ENCODE data around the gene ADSS1. TPM values are rescaled to one million over a fixed set of nuclear protein-coding genes. Genes with fewer than 3 reads are reported as not detected.

The ADSS1 gene
- total and polyA plus RNA-seq, 4 donors: 1.8 to 18.8 (median 12.2) TPM

- peak overlapping the region in 1 of 2 donors; percentile 7 for H3K9ac ChIP-seq (ENCODE audit: low read depth in 1 of 2, low read length in 2 of 2)
- TF ChIP-seq, protein P1, sequence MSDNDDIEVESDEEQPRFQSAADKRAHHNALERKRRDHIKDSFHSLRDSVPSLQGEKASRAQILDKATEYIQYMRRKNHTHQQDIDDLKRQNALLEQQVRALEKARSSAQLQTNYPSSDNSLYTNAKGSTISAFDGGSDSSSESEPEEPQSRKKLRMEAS (IDR thresholded peaks at IDR 0.05): no peak
- peak; percentile 32 for TF ChIP-seq NR2F2 (IDR thresholded peaks at IDR 0.05)
- H3K4me1 ChIP-seq (ENCODE audit: control insufficient read depth in 4 of 4, insufficient read depth in 4 of 4, low read length in 3 of 4): peaks cover 33 to 91% (median 66%) of the 10 kb centered on the region in 4 donors
- H3K36me3 ChIP-seq (ENCODE audit: control insufficient read depth in 4 of 4, insufficient read depth in 3 of 4, low read depth in 1 of 4, low read length in 3 of 4): peaks cover 0 to 2% (median 0%) of the 10 kb centered on the region in 4 donors
- WGBS: 57% methylated on average over 19 of the region's 19 CpGs
- H3K9me3 ChIP-seq (ENCODE audit: control insufficient read depth in 4 of 4, low read length in 3 of 4): no peaks in the 10 kb centered on the region
- H3K27ac ChIP-seq (ENCODE audit: low read depth in 1 of 2, low read length in 2 of 2): peak overlapping the region; percentile 51 to 74
- H3K4me3 ChIP-seq (ENCODE audit: low read depth in 1 of 3, low read length in 3 of 3): no peak overlapping the region
- no peak for DNase-seq (ENCODE audit: low spot score)
- no peaks in the 10 kb centered on the region for H3K27me3 ChIP-seq (ENCODE audit: control insufficient read depth in 4 of 4, insufficient read depth in 4 of 4, low read length in 3 of 4)
Measured at GRCh38 chr14:104694991-104695659, 28.9 kb upstream of the ADSS1 start.

DNA sequence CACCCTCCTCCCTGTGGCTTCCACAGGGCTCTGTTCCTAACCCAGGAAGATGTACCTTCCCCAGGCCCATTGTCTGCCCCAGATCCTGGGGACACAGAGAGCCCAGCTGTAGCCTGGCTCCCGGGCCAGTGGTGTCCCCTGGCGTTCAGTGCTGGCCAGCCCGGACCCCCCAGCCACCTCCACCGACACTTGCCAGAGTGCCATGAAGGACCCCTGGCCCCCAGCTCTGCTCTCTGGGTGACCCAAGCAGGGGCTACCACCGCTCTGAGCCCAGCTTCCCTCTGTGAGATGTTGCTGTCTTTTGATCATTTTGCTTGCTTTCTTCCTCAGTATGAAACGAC is 28.4 kb upstream of the ADSS1 start:
- no peaks in the 10 kb centered on the region for H3K9me3 ChIP-seq (ENCODE audit: control insufficient read depth in 4 of 4, low read length in 3 of 4)
- no peak for DNase-seq (ENCODE audit: low spot score)

More for the DNA sequence above, 28.4 kb upstream of the ADSS1 start:
- Histone ChIP-seq H3K4me1 (ENCODE audit: control insufficient read depth in 4 of 4, insufficient read depth in 4 of 4, low read length in 3 of 4) (peaks cover 33 to 86% (median 62%) of the 10 kb centered on the region in 4 donors), H3K27ac (ENCODE audit: low read depth in 1 of 2, low read length in 2 of 2) (no peak overlapping the region), H3K36me3 (ENCODE audit: control insufficient read depth in 4 of 4, insufficient read depth in 3 of 4, low read depth in 1 of 4, low read length in 3 of 4) (peaks cover 0 to 2% (median 0%) of the 10 kb centered on the region in 4 donors), H3K9ac (ENCODE audit: low read depth in 1 of 2, low read length in 2 of 2) (no peak overlapping the region), H3K27me3 (ENCODE audit: control insufficient read depth in 4 of 4, insufficient read depth in 4 of 4, low read length in 3 of 4) (no peaks in the 10 kb centered on the region), H3K4me3 (ENCODE audit: low read depth in 1 of 3, low read length in 3 of 3) (no peak overlapping the region)
- TF ChIP-seq TAF1 (conservative IDR thresholded peaks at IDR 0.05) (no peak), YY1 (IDR thresholded peaks at IDR 0.05) (no peak), FOXA2 (IDR thresholded peaks at IDR 0.05) (no peak), HNF4A (conservative IDR thresholded peaks at IDR 0.05) (no peak), ZBTB33 (IDR thresholded peaks at IDR 0.05) (no peak), HNF4G (IDR thresholded peaks at IDR 0.05) (no peak), FOXA1 (IDR thresholded peaks at IDR 0.05) (no peak), JUND (IDR thresholded peaks at IDR 0.05) (no peak), RAD21 (IDR thresholded peaks at IDR 0.05) (no peak), RXRA (IDR thresholded peaks at IDR 0.05) (no peak), SP1 (IDR thresholded peaks at IDR 0.05) (no peak), REST (IDR thresholded peaks at IDR 0.05) (no peak)
- TF ChIP-seq, protein P1 (IDR thresholded peaks at IDR 0.05): no peak
- TF ChIP-seq, protein P2, sequence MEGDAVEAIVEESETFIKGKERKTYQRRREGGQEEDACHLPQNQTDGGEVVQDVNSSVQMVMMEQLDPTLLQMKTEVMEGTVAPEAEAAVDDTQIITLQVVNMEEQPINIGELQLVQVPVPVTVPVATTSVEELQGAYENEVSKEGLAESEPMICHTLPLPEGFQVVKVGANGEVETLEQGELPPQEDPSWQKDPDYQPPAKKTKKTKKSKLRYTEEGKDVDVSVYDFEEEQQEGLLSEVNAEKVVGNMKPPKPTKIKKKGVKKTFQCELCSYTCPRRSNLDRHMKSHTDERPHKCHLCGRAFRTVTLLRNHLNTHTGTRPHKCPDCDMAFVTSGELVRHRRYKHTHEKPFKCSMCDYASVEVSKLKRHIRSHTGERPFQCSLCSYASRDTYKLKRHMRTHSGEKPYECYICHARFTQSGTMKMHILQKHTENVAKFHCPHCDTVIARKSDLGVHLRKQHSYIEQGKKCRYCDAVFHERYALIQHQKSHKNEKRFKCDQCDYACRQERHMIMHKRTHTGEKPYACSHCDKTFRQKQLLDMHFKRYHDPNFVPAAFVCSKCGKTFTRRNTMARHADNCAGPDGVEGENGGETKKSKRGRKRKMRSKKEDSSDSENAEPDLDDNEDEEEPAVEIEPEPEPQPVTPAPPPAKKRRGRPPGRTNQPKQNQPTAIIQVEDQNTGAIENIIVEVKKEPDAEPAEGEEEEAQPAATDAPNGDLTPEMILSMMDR (IDR thresholded peaks at IDR 0.05; ENCODE audit: low read depth, low read length, missing input control): no peak
- WGBS: 69% methylated on average over 6 of the region's 6 CpGs
